ELR (cell line): Measurements from ENCODE around the gene ROPN1L.

Experiments used
- DNase-seq: peaks from one replicate; pipeline ENCODE4 v3.0.0-alpha.2; 2015; ENCODE audit warnings: low read depth

ROPN1L gene

DNA sequence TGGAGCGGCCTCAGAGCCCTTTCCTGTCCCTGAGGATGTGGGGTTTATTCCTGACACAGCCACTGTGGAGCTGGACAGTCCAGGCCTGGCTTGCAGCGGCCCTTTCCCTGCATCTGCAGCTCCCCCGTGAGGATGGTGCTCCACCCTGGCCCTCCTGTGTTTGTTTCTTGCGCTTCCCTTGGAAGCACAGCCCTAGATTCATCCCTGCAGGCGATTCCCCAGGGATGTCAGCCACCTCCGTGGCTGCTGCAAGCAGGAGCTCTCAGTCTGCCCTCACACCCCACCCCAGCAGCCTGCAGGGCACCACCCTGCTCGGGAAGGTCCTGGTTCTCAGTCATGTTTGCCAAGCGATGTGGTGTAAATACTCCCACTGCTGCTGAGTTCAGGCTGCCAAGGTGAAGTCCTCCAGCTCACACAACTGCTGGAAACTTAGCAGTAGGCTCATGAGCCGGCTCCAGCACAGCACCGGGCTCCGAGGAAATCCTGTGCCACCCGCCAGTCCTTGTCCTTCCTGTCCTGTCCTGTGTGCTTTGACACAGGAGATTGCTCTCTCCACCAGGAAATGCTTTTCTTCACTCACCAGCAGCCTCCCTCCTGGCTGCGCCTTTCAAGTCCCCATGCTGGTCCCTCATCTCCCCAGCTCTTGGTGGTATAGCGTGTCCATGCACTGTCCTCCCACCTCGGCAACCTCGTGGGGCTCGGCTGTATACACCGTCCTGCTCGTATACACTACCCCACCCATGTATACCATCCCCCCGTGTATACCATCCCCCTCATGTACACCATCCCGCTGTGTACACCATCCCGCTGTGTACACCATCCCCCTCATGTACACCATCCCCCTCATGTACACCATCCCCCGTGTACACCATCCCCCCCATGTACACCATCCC lies 16.2 kb downstream of the ROPN1L start:
- no peak for DNase-seq

DNA sequence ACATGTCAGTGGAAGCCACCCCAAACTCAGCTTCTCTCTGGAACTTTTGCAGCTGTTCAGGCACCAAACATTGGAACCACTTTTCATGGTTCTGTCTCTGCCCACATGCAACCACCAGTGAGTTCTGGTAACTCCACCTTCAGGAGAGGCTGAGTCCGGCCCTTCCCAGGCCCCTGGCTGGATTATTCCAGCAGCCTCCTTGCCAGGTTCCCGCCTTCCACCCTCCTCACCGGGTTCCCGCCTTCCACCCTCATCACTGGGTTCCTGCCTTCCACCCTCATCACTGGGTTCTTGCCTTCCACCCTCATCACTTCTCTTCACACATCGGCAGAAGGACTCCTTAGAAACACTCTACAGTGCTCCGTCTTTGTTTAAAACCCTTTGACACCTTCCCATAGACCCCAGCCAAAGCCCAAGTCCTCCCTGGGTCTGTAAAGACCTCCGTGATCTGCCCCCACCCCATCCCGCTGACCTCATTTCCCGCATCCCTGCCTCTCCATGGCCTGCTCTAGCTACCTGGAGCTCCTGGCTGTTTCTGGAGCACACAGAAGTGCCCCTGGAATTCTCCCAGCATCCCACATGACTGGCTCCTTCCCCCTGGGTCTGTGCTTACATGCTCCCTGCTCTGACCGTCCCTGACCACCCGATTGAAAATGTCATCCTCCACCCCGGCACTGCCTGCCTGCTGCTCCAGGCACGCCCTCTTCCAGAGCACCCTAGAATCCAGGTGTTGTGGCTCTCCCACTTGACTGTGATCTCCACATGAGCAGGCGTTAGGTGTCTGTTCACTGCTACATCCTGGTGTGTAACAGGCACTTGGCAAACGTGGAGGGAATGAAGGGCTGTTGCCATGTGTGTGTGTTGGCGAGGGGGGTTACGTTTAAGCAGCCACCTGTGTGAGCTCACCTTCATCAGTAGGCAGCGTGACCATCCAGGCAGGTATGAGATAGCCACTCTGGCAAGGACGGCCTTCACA lies 17.7 kb downstream of the ROPN1L start:
- no peak for DNase-seq

DNA sequence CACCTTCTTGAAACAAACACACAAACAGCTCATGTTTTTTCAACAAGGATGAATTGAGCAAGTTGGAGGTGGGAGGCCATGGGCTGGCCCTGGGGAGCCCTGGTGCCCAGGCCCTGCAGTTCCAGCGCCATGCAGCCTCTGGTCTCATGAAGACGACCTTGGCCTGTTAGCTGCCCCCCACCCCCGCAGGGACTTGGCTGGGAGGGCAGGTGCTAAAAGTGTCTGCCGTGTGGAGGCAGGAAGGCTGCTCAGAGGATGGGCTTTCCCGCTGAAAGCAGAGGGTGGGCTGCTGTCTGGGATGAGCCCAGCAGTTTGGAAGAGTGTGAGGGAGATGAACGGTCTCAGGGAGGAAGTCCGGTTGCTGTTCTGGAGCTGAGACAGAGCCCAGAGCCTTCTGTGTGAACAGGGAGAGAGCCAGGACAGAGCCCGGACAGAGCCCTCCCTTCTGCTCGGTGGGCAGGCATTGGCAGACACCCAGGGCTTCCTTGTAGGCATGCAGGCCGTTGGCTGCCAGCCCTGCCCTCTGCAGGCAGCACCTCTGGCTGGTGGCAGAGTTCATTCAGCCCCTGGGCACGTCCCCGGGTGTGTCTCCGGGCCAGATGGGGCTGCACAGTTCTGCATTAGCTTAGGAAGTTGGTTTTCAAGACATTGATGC lies 18.7 kb downstream of the ROPN1L start:
- DNase-seq: no peak

DNA sequence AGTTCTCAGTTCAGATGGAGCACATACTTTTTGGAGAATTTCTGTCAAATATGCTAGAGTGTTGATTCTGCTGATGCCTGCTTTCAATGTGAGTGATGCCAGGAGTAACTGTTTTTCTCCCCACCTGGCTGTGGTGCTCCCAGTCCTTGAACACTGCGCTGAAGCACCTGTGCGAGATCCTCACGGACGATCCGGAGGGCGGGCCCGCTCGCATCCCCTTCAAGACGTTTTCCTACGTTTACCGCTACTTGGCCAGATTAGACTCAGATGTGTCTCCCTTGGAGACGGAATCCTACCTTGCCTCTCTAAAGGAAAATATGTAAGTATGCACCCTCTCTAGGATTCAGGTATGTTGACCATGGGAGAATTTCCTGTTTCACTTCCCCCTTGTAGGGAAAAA lies 19.4 kb downstream of the ROPN1L start:
- DNase-seq: no peak

DNA sequence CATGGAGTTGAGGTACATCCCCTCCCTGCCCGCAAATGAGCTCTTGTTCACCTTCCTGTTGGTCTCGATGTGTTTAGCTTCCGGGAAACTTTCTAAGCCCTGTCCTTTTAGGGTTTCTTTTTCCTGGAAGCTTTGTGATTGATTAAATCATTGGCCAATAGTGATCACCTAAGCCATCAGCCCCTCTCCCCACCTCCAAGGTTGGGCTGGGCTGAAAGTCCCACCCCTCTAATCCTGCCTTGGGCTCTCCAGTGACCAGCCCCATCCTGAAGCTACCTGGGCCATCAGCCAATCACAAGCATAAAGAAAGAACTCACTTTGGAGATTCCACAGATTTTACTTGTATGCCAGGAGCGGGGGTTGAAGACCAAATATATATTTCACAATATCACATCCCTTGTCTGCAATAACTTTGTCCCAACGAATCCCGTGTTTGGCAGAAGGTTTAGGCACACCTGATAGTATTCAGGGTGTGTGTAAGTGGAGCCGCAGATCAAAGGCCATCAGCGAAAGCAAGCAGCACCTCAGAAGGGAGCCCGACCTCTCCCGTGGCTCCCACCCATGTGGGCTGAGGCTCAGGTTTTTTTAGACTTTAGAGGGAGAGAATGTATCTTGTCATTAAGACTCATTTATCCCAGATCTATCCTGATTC lies 20.4 kb downstream of the ROPN1L start:
- DNase-seq: no peak

DNA sequence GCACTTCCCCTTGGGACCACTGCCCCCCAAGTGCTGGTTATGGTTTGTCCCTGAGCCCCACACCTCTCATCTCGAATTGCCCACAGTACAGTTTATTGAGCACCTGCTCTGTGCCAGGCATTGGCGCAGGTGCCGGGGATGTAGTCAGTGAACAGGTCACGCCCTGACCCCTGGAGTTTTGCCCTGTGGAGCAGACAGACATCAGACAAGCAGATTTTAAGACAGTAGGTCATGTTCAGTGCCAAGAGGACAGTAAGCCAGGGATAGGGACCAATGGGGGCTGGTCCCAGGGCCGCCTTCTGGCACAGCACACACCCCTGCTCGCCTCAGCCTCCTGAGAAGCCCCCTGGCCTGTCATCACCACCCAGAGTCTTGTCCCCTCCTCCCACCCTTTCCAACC lies 21.9 kb downstream of the ROPN1L start:
- DNase-seq: no peak

DNA sequence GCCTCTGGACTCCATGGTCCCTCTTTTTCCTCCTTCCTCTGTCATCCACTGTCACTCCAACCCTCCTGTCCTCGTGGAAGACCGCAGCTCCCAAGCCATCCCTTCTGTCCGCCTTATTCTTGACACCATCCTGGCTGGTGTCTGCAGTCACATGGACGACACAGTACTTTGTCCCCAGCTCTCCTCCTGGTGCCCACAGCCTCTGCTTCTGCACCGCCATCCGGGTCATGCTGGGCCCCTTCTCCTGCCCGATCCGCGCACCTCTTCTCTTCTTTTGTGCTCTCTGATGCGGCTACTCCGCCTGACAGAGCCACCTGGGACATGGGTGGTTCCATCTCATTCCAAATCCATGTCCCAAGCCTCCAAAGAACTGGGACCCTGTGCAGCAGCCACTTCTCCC lies 22.5 kb downstream of the ROPN1L start:
- no peak for DNase-seq

DNA sequence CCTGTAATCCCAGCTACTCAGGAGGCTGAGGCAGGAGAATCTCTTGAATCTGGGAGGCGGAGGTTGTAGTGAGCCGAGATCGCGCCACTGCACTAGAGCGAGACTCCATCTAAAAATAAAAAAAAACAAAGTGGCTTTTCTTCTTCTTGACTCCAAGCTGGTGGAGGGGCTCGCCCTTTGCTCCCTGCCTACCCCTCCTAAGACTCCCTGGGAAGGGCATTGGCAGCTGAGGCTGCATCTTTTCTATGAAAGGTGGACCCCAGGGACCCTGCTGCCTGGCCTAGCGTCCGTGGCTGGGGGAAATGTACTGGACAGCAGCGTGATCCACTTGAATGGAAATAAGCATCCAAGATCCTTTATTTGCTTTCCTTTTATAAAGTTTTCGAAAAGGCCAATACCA lies 24.0 kb downstream of the ROPN1L start:
- DNase-seq: no peak

DNA sequence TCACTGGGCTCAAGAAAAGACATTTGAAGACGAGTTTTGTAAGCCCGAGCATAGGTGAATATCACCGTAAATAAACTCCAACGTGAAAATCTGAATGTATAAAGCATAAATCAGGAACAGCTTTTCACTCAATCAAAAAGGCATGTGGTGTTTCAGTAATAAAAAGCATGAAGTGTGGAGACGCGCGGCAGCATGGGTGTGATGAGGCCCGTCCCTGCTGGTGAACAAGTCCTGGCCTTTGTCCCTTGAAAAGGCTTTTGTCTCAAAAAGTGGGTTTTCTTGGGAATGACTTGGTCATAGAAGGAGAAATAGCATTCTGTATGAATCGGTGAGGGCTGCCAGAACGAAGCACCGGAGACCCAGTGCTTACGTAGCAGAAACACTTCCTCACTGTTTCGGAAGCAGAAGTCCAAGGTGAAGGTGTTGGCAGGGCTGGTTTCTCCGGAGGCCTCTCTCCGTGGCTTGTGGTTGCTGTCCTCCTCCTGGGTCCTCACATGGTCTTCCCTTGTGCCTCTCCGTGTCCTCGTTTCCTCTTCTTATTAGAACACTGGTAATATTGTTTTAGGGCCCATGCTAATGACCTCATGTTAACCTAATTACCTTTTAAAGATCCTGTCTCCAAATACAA lies 24.9 kb downstream of the ROPN1L start:
- no peak for DNase-seq

DNA sequence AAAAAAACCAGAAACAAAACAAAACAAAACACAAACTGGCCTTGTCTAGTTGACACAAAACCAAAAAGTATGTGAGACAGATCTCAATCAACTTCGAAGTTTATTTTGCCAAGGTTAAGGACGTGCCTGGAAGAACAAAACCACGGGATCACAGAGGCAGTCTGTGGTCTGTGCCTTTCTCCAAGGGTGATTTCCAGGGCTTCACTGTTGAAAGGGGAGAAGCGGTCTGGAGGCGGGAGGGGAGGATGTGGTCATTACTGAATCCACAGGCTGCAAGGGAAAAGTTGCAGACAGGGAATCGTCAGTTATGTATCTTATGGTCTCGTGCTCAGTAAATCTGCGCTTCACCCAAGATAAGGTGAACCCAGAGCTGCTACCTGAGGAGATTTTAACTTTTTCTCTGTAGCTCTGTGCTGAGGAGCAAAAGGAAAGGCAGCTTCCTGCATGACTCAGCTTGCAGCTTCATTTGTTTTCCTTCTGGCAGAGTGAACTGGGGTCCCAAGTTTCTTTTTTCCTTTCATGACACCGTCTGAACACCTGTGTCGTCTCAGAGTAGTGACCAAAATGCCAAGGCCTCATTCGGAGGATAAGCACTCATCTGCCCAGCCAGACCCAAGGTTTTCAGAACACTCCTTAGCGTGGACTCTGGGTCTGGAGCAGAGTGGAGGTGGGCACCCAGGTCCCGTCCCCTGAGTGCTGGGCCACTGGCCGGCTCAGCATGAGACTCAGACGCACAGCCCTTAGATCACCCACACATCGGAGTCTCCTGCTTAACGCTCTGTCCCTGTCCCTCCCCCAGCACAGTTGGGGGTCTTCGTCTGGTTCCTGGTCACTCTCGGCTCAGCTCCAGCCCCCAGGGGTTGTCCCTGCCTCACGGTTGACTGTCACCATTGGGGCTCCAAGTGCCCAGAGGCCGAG lies 25.9 kb downstream of the ROPN1L start:
- peak; percentile 70 for DNase-seq

DNA sequence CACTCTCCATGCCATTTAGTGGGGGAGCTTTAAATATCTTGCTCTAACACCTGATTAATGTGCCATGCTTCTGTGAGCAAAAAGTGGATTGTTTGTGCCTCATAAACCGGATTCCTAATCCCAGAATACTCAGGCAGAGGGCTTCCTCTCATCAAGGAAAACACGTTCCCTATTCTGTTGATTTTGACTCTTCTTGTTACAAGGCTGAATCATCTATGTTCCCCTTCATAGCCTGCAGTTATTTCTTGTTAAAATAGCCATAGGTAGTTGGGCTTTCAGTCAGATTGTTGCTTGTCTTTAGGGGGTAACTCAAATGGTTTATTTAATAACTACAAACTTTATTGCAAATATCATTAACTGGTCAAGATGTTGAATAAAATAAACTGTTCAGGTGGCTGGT lies 26.6 kb downstream of the ROPN1L start:
- DNase-seq: no peak

DNA sequence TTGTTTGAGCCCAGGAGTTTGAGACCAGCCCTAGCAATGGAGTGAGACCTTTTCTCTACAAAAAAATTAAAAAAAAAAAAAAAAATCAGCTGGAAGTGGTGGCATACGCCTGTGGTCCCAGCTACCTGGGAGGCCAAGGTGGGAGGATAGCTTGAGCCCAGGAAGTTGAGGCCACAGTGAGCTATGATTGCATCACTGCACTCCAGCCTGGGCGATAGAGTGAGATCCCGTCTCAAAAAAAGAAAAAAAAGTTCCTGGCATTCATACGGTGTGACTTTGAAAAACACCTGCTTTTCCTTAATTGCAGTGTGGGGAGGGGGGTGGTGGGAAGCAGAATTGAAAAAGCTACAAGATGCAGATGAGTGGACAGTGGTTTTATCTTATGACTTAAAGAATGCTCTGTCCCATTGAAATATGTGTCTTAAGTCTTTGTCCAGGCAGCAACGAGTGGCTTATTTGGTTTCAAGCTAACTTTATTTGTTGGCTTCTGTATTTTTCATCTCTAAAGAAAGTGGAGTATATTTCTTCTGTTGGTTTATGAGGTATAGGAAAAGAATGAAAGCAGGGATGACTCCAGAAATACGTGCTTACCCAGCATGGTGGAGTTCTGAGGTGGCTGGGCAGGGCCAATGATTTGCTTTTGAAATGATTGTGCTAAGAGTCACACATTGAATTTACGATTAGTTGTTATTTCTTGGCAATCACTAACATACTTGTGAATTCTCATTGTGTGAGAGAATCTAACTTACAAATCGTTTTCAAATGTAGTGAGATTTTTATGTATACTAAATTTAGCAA lies 27.8 kb downstream of the ROPN1L start:
- DNase-seq: peak; percentile 81

DNA sequence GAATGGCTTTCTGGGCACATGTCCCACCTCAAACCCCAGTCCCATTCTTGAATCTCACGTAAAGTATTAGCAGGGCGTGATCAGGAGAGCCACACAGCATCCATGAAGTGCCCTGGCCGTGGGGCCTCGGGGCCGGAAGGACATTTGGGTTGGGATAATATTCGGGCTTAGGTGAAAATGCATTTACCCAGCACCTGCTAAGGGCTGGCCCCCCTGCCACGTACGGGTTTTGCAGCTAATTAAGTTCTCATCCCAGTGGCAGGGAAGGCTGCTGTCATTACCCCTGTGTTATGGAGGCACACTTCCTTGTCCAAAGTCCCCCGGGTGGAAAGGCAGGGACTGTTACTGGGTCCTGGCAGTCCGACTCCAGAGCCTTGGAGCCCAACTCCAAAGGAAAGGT lies 29.0 kb downstream of the ROPN1L start:
- DNase-seq: no peak

DNA sequence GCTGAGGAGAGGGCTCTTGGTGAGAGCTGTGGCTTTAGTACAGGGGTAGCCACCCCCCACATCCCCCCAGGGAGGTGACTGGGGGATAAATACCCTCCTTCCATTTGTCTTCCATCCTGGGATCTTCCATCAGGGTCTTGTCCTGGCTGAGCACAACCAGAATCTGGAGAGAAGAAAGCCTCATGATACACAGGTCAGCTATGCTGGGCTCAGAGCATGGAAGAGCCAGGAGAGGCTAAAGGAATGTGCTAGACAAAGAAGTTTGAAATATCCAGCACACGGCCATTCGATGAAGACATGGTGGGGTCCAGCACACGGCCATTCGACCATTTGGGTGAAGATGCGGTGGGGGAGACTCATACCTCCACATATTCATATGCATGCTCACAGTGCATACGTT lies 30.0 kb downstream of the ROPN1L start:
- peak; percentile 25 for DNase-seq

DNA sequence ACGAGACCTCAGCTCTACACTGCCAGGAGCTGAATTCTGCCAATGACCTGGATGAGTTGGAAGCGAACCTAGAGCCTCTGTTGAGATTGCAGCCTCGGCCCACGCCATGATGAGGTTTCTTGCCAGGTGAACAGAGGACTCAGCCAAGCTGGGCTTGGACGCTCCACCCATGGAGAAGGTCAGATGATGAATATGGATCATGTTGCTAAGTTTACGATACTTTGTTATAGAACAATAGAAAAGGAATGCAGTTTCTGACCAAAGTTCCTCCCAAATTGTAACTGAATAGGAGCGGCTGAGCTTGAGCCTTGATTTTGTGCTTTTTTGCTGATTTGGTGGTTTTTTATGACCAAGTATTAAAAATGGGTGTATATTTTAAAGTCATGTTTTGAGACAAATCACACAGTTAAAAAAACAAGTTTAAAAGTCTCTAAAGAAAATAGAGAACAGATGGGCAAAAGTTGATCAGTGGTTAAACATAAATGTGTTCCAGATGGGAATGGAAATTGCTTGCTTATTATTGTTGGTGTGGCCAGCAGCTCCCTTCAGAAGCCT lies 32.9 kb downstream of the ROPN1L start:
- no peak for DNase-seq

DNA sequence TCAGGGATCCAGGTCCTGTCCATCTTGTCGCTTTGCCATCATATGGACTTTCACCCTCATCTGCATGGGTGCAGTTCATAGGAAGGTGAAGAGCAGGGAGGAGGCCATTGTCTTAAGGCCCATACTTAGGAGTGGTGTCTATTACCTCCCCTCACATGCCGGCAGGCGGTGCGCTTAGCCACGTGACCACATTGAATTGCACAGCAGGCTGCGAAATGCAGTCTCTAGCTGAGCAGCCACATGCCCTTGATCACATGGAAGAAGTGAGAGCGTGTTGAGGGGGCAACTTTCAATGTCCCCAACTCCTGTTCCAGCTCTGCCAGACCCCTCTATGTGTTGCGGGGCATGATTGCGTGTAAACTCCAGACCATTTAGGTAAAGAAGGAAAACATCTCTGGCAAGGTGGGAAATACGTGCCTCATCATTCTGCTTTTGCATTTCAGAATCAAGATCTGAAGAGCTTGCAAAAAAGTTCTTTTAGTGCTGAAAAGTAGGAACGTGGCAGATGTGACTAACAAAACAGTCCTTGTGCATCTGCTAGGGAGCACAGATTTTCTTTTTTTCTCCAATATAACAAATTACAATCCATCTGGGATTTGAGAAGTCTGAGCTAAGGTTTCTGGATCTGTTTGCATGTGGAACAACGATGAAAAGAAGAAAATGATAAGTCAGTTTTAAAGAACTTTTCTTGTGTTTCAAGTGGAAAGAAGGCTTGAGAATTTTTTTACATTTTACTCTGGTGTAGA lies 34.4 kb downstream of the ROPN1L start:
- DNase-seq: no peak

DNA sequence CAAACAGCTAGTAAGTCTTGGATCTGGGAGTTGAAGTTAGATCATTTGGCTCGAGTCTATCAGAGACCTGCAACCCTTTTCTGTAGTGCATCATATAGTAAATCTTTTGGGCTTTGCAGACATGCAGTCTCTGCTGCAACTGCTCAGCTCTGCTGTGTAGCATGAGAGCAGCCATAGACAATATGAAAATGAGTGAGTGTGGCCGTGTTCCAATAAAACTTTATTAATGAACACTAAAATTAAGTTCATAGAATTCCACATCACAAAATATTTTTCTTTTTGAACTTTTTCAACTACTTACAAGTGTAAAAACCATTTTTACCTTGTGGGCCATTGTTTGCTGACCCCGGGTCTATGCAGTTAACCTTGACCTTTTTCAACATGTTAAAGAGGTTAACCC lies 35.2 kb downstream of the ROPN1L start:
- no peak for DNase-seq

DNA sequence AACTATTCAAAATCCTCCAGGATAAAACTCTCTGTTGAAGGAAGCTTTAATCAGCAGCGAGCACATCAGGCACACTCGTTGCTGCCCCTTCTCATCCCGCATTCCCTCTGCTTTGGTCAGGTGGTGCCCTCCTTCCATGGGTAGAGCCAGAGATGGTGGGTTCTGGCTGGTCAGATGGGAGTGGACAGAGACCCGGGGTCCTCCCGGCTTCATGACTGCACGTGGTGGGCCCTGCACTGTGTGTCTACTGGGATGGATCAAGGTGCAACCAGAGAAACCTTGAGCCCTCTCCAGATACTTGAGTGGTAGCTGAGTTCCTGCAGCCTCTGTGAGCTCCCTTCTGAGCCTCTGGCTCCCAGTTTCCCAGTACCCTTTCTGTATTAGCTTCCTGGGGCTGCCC lies 36.3 kb downstream of the ROPN1L start:
- no peak for DNase-seq
